RWPE2 (cell line): ENCODE measurements around the gene PINLYP.

Experiments
- ATAC-seq: fragments of 200-7000 bp; cut with Tn5 transposase; 3 replicates; pipeline ENCODE4 v1.9.1; 2021; ENCODE audit warnings: low read depth
- DNase-seq: peaks from one replicate; pipeline ENCODE4 v3.0.0-alpha.2; 2020; ENCODE audit warnings: low spot score
- H3K27ac ChIP-seq: fragments of 450-650 bp; 2 replicates; pipeline ENCODE4 v1.5.1; 2017; ENCODE audit warnings: mild to moderate bottlenecking; ENCODE audit not compliant: poor library complexity, severe bottlenecking
- H3K27me3 ChIP-seq: fragments of 250-450 bp; sonication (Bioruptor Pico); 2 replicates; pipeline ENCODE4 v1.5.1; 2021; ENCODE audit warnings: mild to moderate bottlenecking, moderate library complexity; ENCODE audit not compliant: insufficient read depth, poor library complexity, severe bottlenecking
- H3K36me3 ChIP-seq: fragments of 250-450 bp; sonication (Bioruptor Pico); 2 replicates; pipeline ENCODE4 v1.5.1; 2020; ENCODE audit warnings: low read depth, mild to moderate bottlenecking, moderate library complexity
- H3K4me1 ChIP-seq: fragments of 250-450 bp; sonication (Bioruptor Pico); 2 replicates; pipeline ENCODE4 v1.5.1; 2021; ENCODE audit warnings: mild to moderate bottlenecking, moderate library complexity; ENCODE audit not compliant: insufficient read depth, poor library complexity, severe bottlenecking
- H3K4me3 ChIP-seq: fragments of 250-450 bp; sonication (Bioruptor Pico); 2 replicates; pipeline ENCODE4 v1.5.1; 2021; ENCODE audit warnings: mild to moderate bottlenecking, moderate library complexity; ENCODE audit not compliant: severe bottlenecking
- H3K9me3 ChIP-seq: fragments of 250-450 bp; sonication (Bioruptor Pico); 2 replicates; pipeline ENCODE4 v1.5.1; 2021; ENCODE audit warnings: mild to moderate bottlenecking, moderate library complexity; ENCODE audit not compliant: severe bottlenecking
- TF ChIP-seq, protein P1 (sequence below): fragments of 450-650 bp; IDR thresholded peaks from one replicate; pipeline ENCODE4 v1.5.1; 2017; ENCODE audit warnings: mild to moderate bottlenecking, moderate library complexity; ENCODE audit not compliant: poor library complexity, severe bottlenecking

PINLYP gene

GRCh38 chr19:43562698-43563241 lies 12.8 kb upstream of the PINLYP start:
- Histone ChIP-seq H3K4me1 (no peaks in the 10 kb centered on the region), H3K36me3 (peaks cover 14% of the 10 kb centered on the region), H3K4me3 (no peak overlapping the region), H3K27ac (peak overlapping the region; percentile 2), H3K27me3 (no peaks in the 10 kb centered on the region), H3K9me3 (no peaks in the 10 kb centered on the region)
- no peak for DNase-seq
- ATAC-seq, result peak; percentile 33; the same call in 1 of the 3 replicates
- TF ChIP-seq, protein P1, sequence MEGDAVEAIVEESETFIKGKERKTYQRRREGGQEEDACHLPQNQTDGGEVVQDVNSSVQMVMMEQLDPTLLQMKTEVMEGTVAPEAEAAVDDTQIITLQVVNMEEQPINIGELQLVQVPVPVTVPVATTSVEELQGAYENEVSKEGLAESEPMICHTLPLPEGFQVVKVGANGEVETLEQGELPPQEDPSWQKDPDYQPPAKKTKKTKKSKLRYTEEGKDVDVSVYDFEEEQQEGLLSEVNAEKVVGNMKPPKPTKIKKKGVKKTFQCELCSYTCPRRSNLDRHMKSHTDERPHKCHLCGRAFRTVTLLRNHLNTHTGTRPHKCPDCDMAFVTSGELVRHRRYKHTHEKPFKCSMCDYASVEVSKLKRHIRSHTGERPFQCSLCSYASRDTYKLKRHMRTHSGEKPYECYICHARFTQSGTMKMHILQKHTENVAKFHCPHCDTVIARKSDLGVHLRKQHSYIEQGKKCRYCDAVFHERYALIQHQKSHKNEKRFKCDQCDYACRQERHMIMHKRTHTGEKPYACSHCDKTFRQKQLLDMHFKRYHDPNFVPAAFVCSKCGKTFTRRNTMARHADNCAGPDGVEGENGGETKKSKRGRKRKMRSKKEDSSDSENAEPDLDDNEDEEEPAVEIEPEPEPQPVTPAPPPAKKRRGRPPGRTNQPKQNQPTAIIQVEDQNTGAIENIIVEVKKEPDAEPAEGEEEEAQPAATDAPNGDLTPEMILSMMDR, result no peak

GRCh38 chr19:43563816-43564457 lies 11.7 kb upstream of the PINLYP start:
- TF ChIP-seq, protein P1, result no peak
- no peaks in the 10 kb centered on the region for H3K9me3 ChIP-seq
- no peak for ATAC-seq
- H3K4me1 ChIP-seq, result no peaks in the 10 kb centered on the region
- H3K36me3 ChIP-seq, result peaks cover 7% of the 10 kb centered on the region
- DNase-seq, result no peak
- H3K4me3 ChIP-seq, result no peak overlapping the region
- H3K27me3 ChIP-seq, result no peaks in the 10 kb centered on the region
- H3K27ac ChIP-seq, result no peak overlapping the region

GRCh38 chr19:43564800-43565199 lies 10.8 kb upstream of the PINLYP start:
- TF ChIP-seq, protein P1, result no peak
- no peak for ATAC-seq
- no peak overlapping the region for H3K27ac ChIP-seq
- H3K36me3 ChIP-seq, result peaks cover under 1% of the 10 kb centered on the region
- DNase-seq, result no peak
- H3K27me3 ChIP-seq, result no peaks in the 10 kb centered on the region
- H3K9me3 ChIP-seq, result no peaks in the 10 kb centered on the region
- no peaks in the 10 kb centered on the region for H3K4me1 ChIP-seq
- H3K4me3 ChIP-seq, result no peak overlapping the region

DNA sequence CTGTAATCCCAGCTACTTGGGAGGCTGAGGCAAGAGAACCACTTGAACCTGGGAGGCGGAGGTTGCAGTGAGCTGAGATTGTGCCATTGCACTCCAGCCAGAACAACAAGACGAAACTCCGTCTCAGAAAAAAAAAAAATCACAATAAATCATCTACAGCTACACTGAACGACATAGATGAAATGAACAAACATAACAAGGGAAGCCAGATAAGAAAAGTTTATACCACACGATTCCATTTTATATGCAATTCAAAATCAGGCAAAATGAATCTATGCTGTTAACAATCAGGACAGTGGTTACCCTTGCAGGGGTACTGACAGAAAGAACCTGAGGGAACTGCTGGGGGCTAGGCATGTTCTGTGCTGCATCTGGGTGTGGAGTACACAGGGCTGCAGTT lies 5.9 kb upstream of the PINLYP start:
- Histone ChIP-seq H3K27me3 (no peaks in the 10 kb centered on the region), H3K27ac (no peak overlapping the region), H3K4me1 (no peaks in the 10 kb centered on the region), H3K36me3 (peaks cover 22% of the 10 kb centered on the region), H3K9me3 (no peaks in the 10 kb centered on the region), H3K4me3 (no peak overlapping the region)
- no peak for DNase-seq
- ATAC-seq, result no peak
- TF ChIP-seq, protein P1, result no peak

DNA sequence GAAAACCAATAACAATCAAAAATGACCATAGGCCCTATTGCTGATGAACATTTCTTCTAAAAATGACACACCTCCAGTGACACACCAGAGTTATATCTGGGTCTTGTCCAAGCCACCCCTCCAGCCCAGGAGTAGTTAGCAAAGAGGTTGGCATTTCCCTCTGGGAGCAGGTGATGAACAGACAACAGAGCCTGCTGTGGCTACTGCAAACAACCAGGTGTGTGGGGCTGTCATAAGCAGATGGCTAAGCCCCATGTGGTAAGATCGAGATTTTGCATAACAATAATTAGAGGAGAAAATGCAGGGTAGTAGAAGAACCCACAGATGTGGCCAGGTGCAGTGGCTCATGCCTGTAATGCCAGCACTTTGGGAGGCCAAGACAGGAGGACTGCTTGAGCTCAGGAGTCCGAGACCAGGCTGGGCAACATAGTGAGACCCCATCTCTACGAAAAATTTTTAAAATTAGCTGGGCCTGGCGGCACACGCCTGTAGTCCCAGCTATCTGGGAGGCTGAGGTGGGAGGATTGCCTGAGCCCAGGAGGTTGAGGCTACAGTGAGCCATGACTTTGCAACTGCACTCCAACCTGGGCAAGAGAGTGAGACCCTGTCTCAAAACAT lies 5.3 kb upstream of the PINLYP start:
- ATAC-seq, result peak; percentile 70
- DNase-seq, result no peak
- Histone ChIP-seq H3K4me1 (no peaks in the 10 kb centered on the region), H3K9me3 (no peaks in the 10 kb centered on the region), H3K27me3 (no peaks in the 10 kb centered on the region), H3K36me3 (peaks cover 22% of the 10 kb centered on the region), H3K4me3 (no peak overlapping the region), H3K27ac (no peak overlapping the region)
- TF ChIP-seq, protein P1, result no peak
